Karpas-422 (cell line): ENCODE data around the gene CTNNA2. TPM values are rescaled to one million over a fixed set of nuclear protein-coding genes. Genes with fewer than 3 reads are reported as not detected.

Experiments used
- DNase-seq: peaks from one replicate; pipeline ENCODE4 v3.0.0-alpha.2; 2015
- H2AFZ ChIP-seq: fragments of 200-600 bp; sonication (generic); 2 replicates; pipeline ENCODE4 v1.6.1; 2014; ENCODE audit warnings: antibody characterized with exemption, low read length, mixed read lengths
- H3K27ac ChIP-seq: fragments of 200-600 bp; sonication (generic); 2 replicates; pipeline ENCODE4 v1.5.1; 2014; ENCODE audit warnings: mild to moderate bottlenecking, low read length, moderate library complexity
- H3K27me3 ChIP-seq: fragments of 200-600 bp; sonication (generic); 2 replicates; pipeline ENCODE4 v1.6.1; 2014; ENCODE audit warnings: low read length, mixed read lengths
- H3K36me3 ChIP-seq: fragments of 200-600 bp; sonication (generic); 2 replicates; pipeline ENCODE4 v1.6.1; 2014; ENCODE audit warnings: low read length, mixed read lengths; ENCODE audit not compliant: insufficient read depth
- H3K4me1 ChIP-seq: fragments of 200-600 bp; sonication (generic); 2 replicates; pipeline ENCODE4 v1.6.1; 2014; ENCODE audit warnings: mild to moderate bottlenecking, low read length, mixed read lengths
- H3K4me2 ChIP-seq: fragments of 200-600 bp; sonication (generic); 2 replicates; pipeline ENCODE4 v1.6.1; 2014; ENCODE audit warnings: low read length, low read depth, mild to moderate bottlenecking; ENCODE audit not compliant: poor library complexity, severe bottlenecking
- H3K4me3 ChIP-seq: fragments of 200-600 bp; sonication (generic); 2 replicates; pipeline ENCODE4 v1.5.1; 2014; ENCODE audit warnings: mild to moderate bottlenecking, antibody characterized with exemption, low read length, mixed read lengths
- H3K79me2 ChIP-seq: fragments of 200-600 bp; sonication (generic); 2 replicates; pipeline ENCODE4 v1.6.1; 2014; ENCODE audit warnings: mild to moderate bottlenecking, low read length, mixed read lengths
- H3K9ac ChIP-seq: fragments of 200-600 bp; sonication (generic); 2 replicates; pipeline ENCODE4 v1.6.0; 2014; ENCODE audit warnings: low read length
- H3K9me2 ChIP-seq: fragments of 200-600 bp; sonication (generic), shearing (Covaris generic); replicated peaks from 2 replicates; pipeline ENCODE4 v1.6.0; 2014; ENCODE audit warnings: mild to moderate bottlenecking, low read length, moderate library complexity; ENCODE audit not compliant: insufficient read depth
- H3K9me3 ChIP-seq: fragments of 300-700, 200-600 bp; sonication (generic); 2 replicates; pipeline ENCODE4 v1.6.1; 2014; ENCODE audit warnings: low read length, mixed read lengths
- H4K20me1 ChIP-seq: fragments of 200-600 bp; sonication (generic); 2 replicates; pipeline ENCODE4 v1.6.1; 2014; ENCODE audit warnings: mild to moderate bottlenecking, antibody characterized with exemption, low read length, low read depth; ENCODE audit not compliant: insufficient read depth
- total RNA-seq: library from RNA; depleted of rRNA; stranded (reverse); fragments of >200 nt; shearing (Covaris generic); gene quantifications from 2 replicates; pipeline ENCODE4 v1.2.3, GENCODE V29; 2014; ENCODE audit warnings: low replicate concordance

The CTNNA2 gene
- total RNA-seq, 1 experiment from 2014 or later = not detected

- Histone ChIP-seq H3K9ac (no peak overlapping the region), H3K9me2 (no peaks in the 10 kb centered on the region), H3K36me3 (no peaks in the 10 kb centered on the region), H3K27ac (no peak overlapping the region), H3K9me3 (no peaks in the 10 kb centered on the region), H3K27me3 (no peaks in the 10 kb centered on the region), H3K4me1 (no peaks in the 10 kb centered on the region), H3K4me3 (no peak overlapping the region), H3K4me2 (no peak overlapping the region), H3K79me2 (no peaks in the 10 kb centered on the region), H2AFZ (no peak overlapping the region), H4K20me1 (no peaks in the 10 kb centered on the region)
- no peak for DNase-seq
These were observed 1014.3 kb downstream of the CTNNA2 start for GRCh38 chr2:80527119-80527518.

GRCh38 chr2:80529466-80530165 is 1016.8 kb downstream of the CTNNA2 start:
- Histone ChIP-seq H3K36me3 (no peaks in the 10 kb centered on the region), H3K4me3 (no peak overlapping the region), H2AFZ (no peak overlapping the region), H3K27ac (no peak overlapping the region), H3K9ac (no peak overlapping the region), H3K4me1 (no peaks in the 10 kb centered on the region), H3K9me2 (no peaks in the 10 kb centered on the region), H3K9me3 (no peaks in the 10 kb centered on the region), H3K27me3 (no peaks in the 10 kb centered on the region), H3K79me2 (no peaks in the 10 kb centered on the region), H3K4me2 (no peak overlapping the region), H4K20me1 (no peaks in the 10 kb centered on the region)
- no peak for DNase-seq

- no peak overlapping the region for H3K9ac ChIP-seq
- no peak for DNase-seq
- H3K36me3 ChIP-seq = no peaks in the 10 kb centered on the region
- H3K79me2 ChIP-seq = no peaks in the 10 kb centered on the region
- H3K9me3 ChIP-seq = no peaks in the 10 kb centered on the region
- no peaks in the 10 kb centered on the region for H3K27me3 ChIP-seq
- H3K27ac ChIP-seq = no peak overlapping the region
- H3K4me1 ChIP-seq = no peaks in the 10 kb centered on the region
- H3K4me3 ChIP-seq = no peak overlapping the region
- no peak overlapping the region for H3K4me2 ChIP-seq
- H4K20me1 ChIP-seq = no peaks in the 10 kb centered on the region
- no peaks in the 10 kb centered on the region for H3K9me2 ChIP-seq
- no peak overlapping the region for H2AFZ ChIP-seq
These were observed 1017.7 kb downstream of the CTNNA2 start for GRCh38 chr2:80530442-80531064.

GRCh38 chr2:80531319-80531718 is 1018.5 kb downstream of the CTNNA2 start:
- Histone ChIP-seq H3K27me3 (no peaks in the 10 kb centered on the region), H3K9ac (no peak overlapping the region), H3K36me3 (no peaks in the 10 kb centered on the region), H3K9me3 (no peaks in the 10 kb centered on the region), H3K79me2 (no peaks in the 10 kb centered on the region), H3K4me1 (no peaks in the 10 kb centered on the region), H3K9me2 (no peaks in the 10 kb centered on the region), H2AFZ (no peak overlapping the region), H4K20me1 (no peaks in the 10 kb centered on the region), H3K4me2 (no peak overlapping the region), H3K4me3 (no peak overlapping the region), H3K27ac (no peak overlapping the region)
- DNase-seq = no peak

GRCh38 chr2:80545420-80546210 is 1032.8 kb downstream of the CTNNA2 start:
- Histone ChIP-seq H2AFZ (no peak overlapping the region), H3K4me3 (no peak overlapping the region), H3K4me2 (no peak overlapping the region), H3K4me1 (no peaks in the 10 kb centered on the region), H3K27me3 (0 out of 2 replicates have a peak, but pooled peaks cover 3% of the 10 kb centered on the region), H4K20me1 (no peaks in the 10 kb centered on the region), H3K9me2 (no peaks in the 10 kb centered on the region), H3K27ac (no peak overlapping the region), H3K9me3 (no peaks in the 10 kb centered on the region), H3K9ac (no peak overlapping the region), H3K79me2 (no peaks in the 10 kb centered on the region), H3K36me3 (no peaks in the 10 kb centered on the region)
- no peak for DNase-seq

GRCh38 chr2:80546766-80547165 is 1033.9 kb downstream of the CTNNA2 start:
- H3K4me3 ChIP-seq = no peak overlapping the region
- no peak overlapping the region for H3K9ac ChIP-seq
- H3K9me3 ChIP-seq = no peaks in the 10 kb centered on the region
- H3K79me2 ChIP-seq = no peaks in the 10 kb centered on the region
- no peak for DNase-seq
- H3K36me3 ChIP-seq = no peaks in the 10 kb centered on the region
- no peaks in the 10 kb centered on the region for H4K20me1 ChIP-seq
- H2AFZ ChIP-seq = no peak overlapping the region
- H3K27me3 ChIP-seq = 0 out of 2 replicates have a peak, but pooled peaks cover 3% of the 10 kb centered on the region
- H3K4me1 ChIP-seq = no peaks in the 10 kb centered on the region
- no peaks in the 10 kb centered on the region for H3K9me2 ChIP-seq
- no peak overlapping the region for H3K4me2 ChIP-seq
- no peak overlapping the region for H3K27ac ChIP-seq

GRCh38 chr2:80547344-80547743 is 1034.5 kb downstream of the CTNNA2 start:
- DNase-seq = no peak
- Histone ChIP-seq H3K9me2 (no peaks in the 10 kb centered on the region), H4K20me1 (no peaks in the 10 kb centered on the region), H3K4me3 (no peak overlapping the region), H3K79me2 (no peaks in the 10 kb centered on the region), H3K4me1 (no peaks in the 10 kb centered on the region), H3K9me3 (no peaks in the 10 kb centered on the region), H3K27me3 (0 out of 2 replicates have a peak, but pooled peaks cover 3% of the 10 kb centered on the region), H3K4me2 (no peak overlapping the region), H3K36me3 (no peaks in the 10 kb centered on the region), H3K27ac (no peak overlapping the region), H2AFZ (no peak overlapping the region), H3K9ac (no peak overlapping the region)

- Histone ChIP-seq H3K9ac (no peak overlapping the region), H2AFZ (no peak overlapping the region), H3K9me3 (no peaks in the 10 kb centered on the region), H3K9me2 (no peaks in the 10 kb centered on the region), H3K79me2 (no peaks in the 10 kb centered on the region), H3K27me3 (0 out of 2 replicates have a peak, but pooled peaks cover 3% of the 10 kb centered on the region), H3K4me2 (no peak overlapping the region), H4K20me1 (no peaks in the 10 kb centered on the region), H3K4me1 (no peaks in the 10 kb centered on the region), H3K36me3 (no peaks in the 10 kb centered on the region), H3K27ac (no peak overlapping the region), H3K4me3 (no peak overlapping the region)
- no peak for DNase-seq
These were observed 1035.6 kb downstream of the CTNNA2 start for GRCh38 chr2:80548469-80548868.
